SJCRH30 (cell line): ENCODE data around the gene ANKRD26. TPM values are rescaled to one million over a fixed set of nuclear protein-coding genes. Genes with fewer than 3 reads are reported as not detected.

Experiments
- DNase-seq, 2 experiments: peaks; one replicate each; pipeline ENCODE4 v3.0.0-alpha.2; 2015 to 2020
- H3K27ac ChIP-seq: fragments of 250-450 bp; sonication (Bioruptor Pico); 2 replicates; pipeline ENCODE4 v1.5.1; 2020; ENCODE audit warnings: mild to moderate bottlenecking, moderate library complexity
- H3K27me3 ChIP-seq: fragments of 250-450 bp; sonication (Bioruptor Pico); 2 replicates; pipeline ENCODE4 v1.5.1; 2020; ENCODE audit warnings: mild to moderate bottlenecking, moderate library complexity
- H3K36me3 ChIP-seq: fragments of 250-450 bp; sonication (Bioruptor Pico); 2 replicates; pipeline ENCODE4 v1.5.1; 2020; ENCODE audit warnings: mild to moderate bottlenecking, moderate library complexity
- H3K4me1 ChIP-seq: fragments of 250-450 bp; sonication (Bioruptor Pico); 2 replicates; pipeline ENCODE4 v1.5.1; 2020; ENCODE audit warnings: mild to moderate bottlenecking, moderate library complexity
- H3K4me3 ChIP-seq: fragments of 250-450 bp; sonication (Bioruptor Pico); 2 replicates; pipeline ENCODE4 v1.5.1; 2020; ENCODE audit warnings: mild to moderate bottlenecking, moderate library complexity
- H3K9me3 ChIP-seq: fragments of 250-450 bp; sonication (Bioruptor Pico); replicated peaks from 2 replicates; pipeline ENCODE4 v1.5.1; 2020; ENCODE audit warnings: mild to moderate bottlenecking, moderate library complexity
- total RNA-seq: library from RNA; depleted of rRNA; stranded (reverse); fragments of >200 nt; shearing (Covaris generic); gene quantifications from 2 replicates; pipeline ENCODE4 v1.2.3, GENCODE V29; 2014; rRNA removed

Gene ANKRD26
- 10.2 and 13.9 TPM in 2 replicates for total RNA-seq

- peak; percentile 98 to 99 for DNase-seq
- H3K9me3 ChIP-seq, result no peaks in the 10 kb centered on the region
- H3K4me1 ChIP-seq, result no peaks in the 10 kb centered on the region
- H3K27me3 ChIP-seq, result no peaks in the 10 kb centered on the region
- H3K4me3 ChIP-seq, result peak within 1 kb of the TSS; percentile 91
- H3K36me3 ChIP-seq, result 0 out of 2 replicates have a peak, but pooled peaks cover under 1% of the 10 kb centered on the region
- H3K27ac ChIP-seq, result peak within 1 kb of the TSS; percentile 76
These were observed at the start of gene ANKRD26 for GRCh38 chr10:27099916-27100812. ANKRD26 (minus strand) TSS chr10:27100494; CDS start chr10:27100326, 168 bp downstream.

- Histone ChIP-seq H3K9me3 (no peaks in the 10 kb centered on the region), H3K36me3 (peaks cover 74% of the 10 kb centered on the region), H3K27ac (no peak overlapping the region), H3K4me1 (no peaks in the 10 kb centered on the region), H3K4me3 (no peak overlapping the region), H3K27me3 (no peaks in the 10 kb centered on the region)
- no peak for DNase-seq
These were observed 47.4 kb upstream of the ANKRD26 start for GRCh38 chr10:27147701-27148100.

GRCh38 chr10:27145937-27146336 lies 45.6 kb upstream of the ANKRD26 start:
- Histone ChIP-seq H3K4me3 (no peak overlapping the region), H3K36me3 (peaks cover 89% of the 10 kb centered on the region), H3K4me1 (no peaks in the 10 kb centered on the region), H3K27ac (no peak overlapping the region), H3K9me3 (no peaks in the 10 kb centered on the region), H3K27me3 (no peaks in the 10 kb centered on the region)
- DNase-seq, result no peak

- H3K4me1 ChIP-seq, result no peaks in the 10 kb centered on the region
- H3K9me3 ChIP-seq, result no peaks in the 10 kb centered on the region
- H3K4me3 ChIP-seq, result no peak overlapping the region
- H3K36me3 ChIP-seq, result peaks cover 99% of the 10 kb centered on the region
- no peaks in the 10 kb centered on the region for H3K27me3 ChIP-seq
- DNase-seq, result no peak
- H3K27ac ChIP-seq, result no peak overlapping the region
These were observed 43.4 kb upstream of the ANKRD26 start for GRCh38 chr10:27143686-27144085.

GRCh38 chr10:27138277-27138676 lies 38.0 kb upstream of the ANKRD26 start:
- H3K4me3 ChIP-seq, result no peak overlapping the region
- peaks cover 94% of the 10 kb centered on the region for H3K36me3 ChIP-seq
- H3K9me3 ChIP-seq, result no peaks in the 10 kb centered on the region
- H3K27me3 ChIP-seq, result no peaks in the 10 kb centered on the region
- DNase-seq, result no peak
- no peaks in the 10 kb centered on the region for H3K4me1 ChIP-seq
- no peak overlapping the region for H3K27ac ChIP-seq

- no peak for DNase-seq
- H3K27ac ChIP-seq, result no peak overlapping the region
These were observed 34.1 kb upstream of the ANKRD26 start for GRCh38 chr10:27134371-27134770.

GRCh38 chr10:27108165-27108564 lies 7.9 kb upstream of the ANKRD26 start:
- H3K27ac ChIP-seq, result no peak overlapping the region
- DNase-seq, result no peak
- H3K27me3 ChIP-seq, result no peaks in the 10 kb centered on the region
- H3K4me1 ChIP-seq, result no peaks in the 10 kb centered on the region
- H3K9me3 ChIP-seq, result no peaks in the 10 kb centered on the region
- H3K36me3 ChIP-seq, result peaks cover 59% of the 10 kb centered on the region
- no peak overlapping the region for H3K4me3 ChIP-seq

More at GRCh38 chr10:27134371-27134770, 34.1 kb upstream of the ANKRD26 start:
- Histone ChIP-seq H3K4me1 (no peaks in the 10 kb centered on the region), H3K4me3 (no peak overlapping the region), H3K9me3 (no peaks in the 10 kb centered on the region), H3K27me3 (no peaks in the 10 kb centered on the region), H3K36me3 (peaks cover 95% of the 10 kb centered on the region)

GRCh38 chr10:27104919-27105318 lies 4.6 kb upstream of the ANKRD26 start:
- H3K4me3 ChIP-seq, result no peak overlapping the region
- no peaks in the 10 kb centered on the region for H3K9me3 ChIP-seq
- no peaks in the 10 kb centered on the region for H3K4me1 ChIP-seq
- H3K27me3 ChIP-seq, result no peaks in the 10 kb centered on the region
- H3K36me3 ChIP-seq, result peaks cover 31% of the 10 kb centered on the region
- no peak overlapping the region for H3K27ac ChIP-seq
- DNase-seq, result no peak

- Histone ChIP-seq H3K4me1 (no peaks in the 10 kb centered on the region), H3K9me3 (no peaks in the 10 kb centered on the region), H3K27me3 (no peaks in the 10 kb centered on the region), H3K27ac (peak overlapping the region; percentile 76), H3K4me3 (peak overlapping the region; percentile 91), H3K36me3 (peaks cover 6% of the 10 kb centered on the region; the same call in 1 of the 2 replicates)
- no peak for DNase-seq
These were observed 586 bp upstream of the ANKRD26 start for GRCh38 chr10:27100813-27101347.

GRCh38 chr10:27099448-27099847 lies 846 bp downstream of the ANKRD26 start:
- no peaks in the 10 kb centered on the region for H3K27me3 ChIP-seq

GRCh38 chr10:27088119-27089044 lies 11.9 kb downstream of the ANKRD26 start:
- no peaks in the 10 kb centered on the region for H3K9me3 ChIP-seq
- no peaks in the 10 kb centered on the region for H3K4me1 ChIP-seq
- no peaks in the 10 kb centered on the region for H3K27me3 ChIP-seq
- H3K36me3 ChIP-seq, result peaks cover 43% of the 10 kb centered on the region
- no peak overlapping the region for H3K4me3 ChIP-seq
- DNase-seq, result no peak
- H3K27ac ChIP-seq, result no peak overlapping the region

More at GRCh38 chr10:27099448-27099847, 846 bp downstream of the ANKRD26 start:
- DNase-seq, result no peak
- Histone ChIP-seq H3K36me3 (peaks cover 3% of the 10 kb centered on the region; the same call in 1 of the 2 replicates), H3K27ac (peak overlapping the region; percentile 76; the same call in 1 of the 2 replicates), H3K4me3 (peak overlapping the region; percentile 91), H3K9me3 (no peaks in the 10 kb centered on the region), H3K4me1 (no peaks in the 10 kb centered on the region)

GRCh38 chr10:27072436-27073114 lies 27.7 kb downstream of the ANKRD26 start:
- peaks cover 43% of the 10 kb centered on the region for H3K36me3 ChIP-seq

GRCh38 chr10:27068217-27068891 lies 31.9 kb downstream of the ANKRD26 start:
- Histone ChIP-seq H3K4me1 (no peaks in the 10 kb centered on the region), H3K9me3 (no peaks in the 10 kb centered on the region), H3K36me3 (peaks cover 25% of the 10 kb centered on the region), H3K27me3 (no peaks in the 10 kb centered on the region), H3K27ac (no peak overlapping the region), H3K4me3 (no peak overlapping the region)
- no peak for DNase-seq

More at GRCh38 chr10:27072436-27073114, 27.7 kb downstream of the ANKRD26 start:
- H3K27ac ChIP-seq, result no peak overlapping the region
- no peaks in the 10 kb centered on the region for H3K27me3 ChIP-seq
- H3K9me3 ChIP-seq, result no peaks in the 10 kb centered on the region
- H3K4me1 ChIP-seq, result no peaks in the 10 kb centered on the region
- DNase-seq, result no peak
- no peak overlapping the region for H3K4me3 ChIP-seq
